ENCODE measurements around the gene RAB5B.
"Not testable (repeated sequence)": the region's sequence is repeated elsewhere in the genome, so short reads cannot be mapped to it uniquely, and the experiment has no call there.

Gene RAB5B

GRCh38 chr12:56017181-56017580 lies 43.3 kb downstream of the RAB5B start:
- DNase-seq (ENCODE audit: low spot score): no peak

- DNase-seq (ENCODE audit: low spot score): no peak
Measured at GRCh38 chr12:56018356-56018755, 44.5 kb downstream of the RAB5B start.

GRCh38 chr12:56020423-56021184 lies 46.7 kb downstream of the RAB5B start, which contains the start of gene IKZF4:
TSS of gene IKZF4 (plus strand) at chr12:56021043. CDS start at chr12:56021494, 451 bp downstream.
- peak; percentile 43 for DNase-seq (ENCODE audit: low spot score)

GRCh38 chr12:56021889-56022497 lies 48.1 kb downstream of the RAB5B start:
- DNase-seq (ENCODE audit: low spot score): no peak

DNA sequence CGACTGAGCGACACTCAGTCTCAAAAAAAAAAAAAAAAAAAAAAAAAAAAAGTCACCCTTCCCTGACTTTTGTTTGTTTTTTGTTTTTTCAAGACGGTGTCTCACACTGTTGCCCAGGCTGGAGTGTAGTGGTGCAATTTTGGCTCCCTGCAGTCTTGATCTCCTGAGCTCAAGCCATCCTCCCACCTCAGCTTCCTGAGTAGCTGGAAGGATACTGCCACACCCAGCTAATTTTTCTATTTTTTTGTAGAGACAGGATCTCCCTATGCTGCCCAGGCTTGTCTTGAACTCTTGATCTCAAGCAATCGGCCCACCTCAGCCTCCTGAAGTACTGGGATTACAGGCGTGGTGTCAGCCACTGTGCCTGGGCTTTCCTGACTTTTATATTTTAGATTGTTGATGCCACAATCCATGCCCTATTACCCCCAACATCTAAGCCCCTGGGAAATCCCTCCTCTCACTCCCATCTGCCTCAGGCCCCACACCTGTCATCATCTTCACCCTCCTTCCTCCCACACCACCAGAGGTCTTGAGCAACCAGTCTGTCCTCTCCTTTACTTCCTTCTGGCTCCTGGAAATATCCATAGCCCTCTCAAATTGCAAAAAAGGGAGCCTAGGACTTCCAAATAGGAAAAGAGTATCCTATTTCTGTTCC lies 54.8 kb downstream of the RAB5B start:
- no peak for DNase-seq (ENCODE audit: low spot score)

- no peak for DNase-seq (ENCODE audit: low spot score)
Measured at GRCh38 chr12:56029166-56029519, 55.3 kb downstream of the RAB5B start.

- DNase-seq (ENCODE audit: low spot score): peak; percentile 67
Measured at GRCh38 chr12:56029666-56030293, 55.9 kb downstream of the RAB5B start.

DNA sequence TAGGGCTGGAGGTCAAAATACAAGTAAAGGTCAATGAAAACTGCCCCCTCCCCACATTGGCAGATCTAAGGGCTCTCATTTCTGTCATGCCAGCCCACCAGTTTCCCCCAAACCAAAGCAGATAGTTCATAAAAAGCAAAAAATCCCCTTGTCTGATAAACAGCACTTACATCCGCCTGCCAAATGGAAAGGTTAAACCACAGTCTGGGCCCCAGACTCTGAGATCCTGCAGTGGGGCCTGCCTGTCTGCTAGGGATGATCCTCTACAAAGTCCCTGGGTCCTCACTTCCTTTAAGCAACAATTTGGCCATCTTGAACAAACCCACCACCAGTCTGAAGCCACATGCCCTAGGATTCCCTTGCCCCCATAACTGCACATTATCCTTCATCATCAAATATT lies 58.1 kb downstream of the RAB5B start:
- DNase-seq (ENCODE audit: low spot score): no peak

DNA sequence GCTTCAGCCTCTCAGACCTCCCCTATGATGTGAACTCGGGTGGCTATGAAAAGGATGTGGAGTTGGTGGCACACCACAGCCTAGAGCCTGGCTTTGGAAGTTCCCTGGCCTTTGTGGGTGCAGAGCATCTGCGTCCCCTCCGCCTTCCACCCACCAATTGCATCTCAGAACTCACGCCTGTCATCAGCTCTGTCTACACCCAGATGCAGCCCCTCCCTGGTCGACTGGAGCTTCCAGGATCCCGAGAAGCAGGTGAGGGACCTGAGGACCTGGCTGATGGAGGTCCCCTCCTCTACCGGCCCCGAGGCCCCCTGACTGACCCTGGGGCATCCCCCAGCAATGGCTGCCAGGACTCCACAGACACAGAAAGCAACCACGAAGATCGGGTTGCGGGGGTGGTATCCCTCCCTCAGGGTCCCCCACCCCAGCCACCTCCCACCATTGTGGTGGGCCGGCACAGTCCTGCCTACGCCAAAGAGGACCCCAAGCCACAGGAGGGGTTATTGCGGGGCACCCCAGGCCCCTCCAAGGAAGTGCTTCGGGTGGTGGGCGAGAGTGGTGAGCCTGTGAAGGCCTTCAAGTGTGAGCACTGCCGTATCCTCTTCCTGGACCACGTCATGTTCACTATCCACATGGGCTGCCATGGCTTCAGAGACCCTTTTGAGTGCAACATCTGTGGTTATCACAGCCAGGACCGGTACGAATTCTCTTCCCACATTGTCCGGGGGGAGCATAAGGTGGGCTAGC lies 60.9 kb downstream of the RAB5B start:
- no peak for DNase-seq (ENCODE audit: low spot score)

DNA sequence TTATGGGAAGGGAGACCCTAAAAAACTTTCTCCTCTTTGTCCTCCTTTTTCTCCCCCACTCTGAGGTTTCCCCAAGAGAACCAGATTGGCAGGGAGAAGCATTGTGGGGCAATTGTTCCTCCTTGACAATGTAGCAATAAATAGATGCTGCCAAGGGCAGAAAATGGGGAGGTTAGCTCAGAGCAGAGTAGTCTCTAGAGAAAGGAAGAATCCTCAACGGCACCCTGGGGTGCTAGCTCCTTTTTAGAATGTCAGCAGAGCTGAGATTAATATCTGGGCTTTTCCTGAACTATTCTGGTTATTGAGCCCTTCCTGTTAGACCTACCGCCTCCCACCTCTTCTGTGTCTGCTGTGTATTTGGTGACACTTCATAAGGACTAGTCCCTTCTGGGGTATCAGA lies 63.3 kb downstream of the RAB5B start:
- DNase-seq (ENCODE audit: low spot score): no peak

- DNase-seq (ENCODE audit: low spot score): no peak
Measured at GRCh38 chr12:56038022-56038655, 64.3 kb downstream of the RAB5B start.

- no peak for DNase-seq (ENCODE audit: low spot score)
Measured at GRCh38 chr12:56040151-56040550, 66.3 kb downstream of the RAB5B start.

GRCh38 chr12:56040963-56041551 lies 67.2 kb downstream of the RAB5B start:
- DNase-seq (ENCODE audit: low spot score): no peak

DNA sequence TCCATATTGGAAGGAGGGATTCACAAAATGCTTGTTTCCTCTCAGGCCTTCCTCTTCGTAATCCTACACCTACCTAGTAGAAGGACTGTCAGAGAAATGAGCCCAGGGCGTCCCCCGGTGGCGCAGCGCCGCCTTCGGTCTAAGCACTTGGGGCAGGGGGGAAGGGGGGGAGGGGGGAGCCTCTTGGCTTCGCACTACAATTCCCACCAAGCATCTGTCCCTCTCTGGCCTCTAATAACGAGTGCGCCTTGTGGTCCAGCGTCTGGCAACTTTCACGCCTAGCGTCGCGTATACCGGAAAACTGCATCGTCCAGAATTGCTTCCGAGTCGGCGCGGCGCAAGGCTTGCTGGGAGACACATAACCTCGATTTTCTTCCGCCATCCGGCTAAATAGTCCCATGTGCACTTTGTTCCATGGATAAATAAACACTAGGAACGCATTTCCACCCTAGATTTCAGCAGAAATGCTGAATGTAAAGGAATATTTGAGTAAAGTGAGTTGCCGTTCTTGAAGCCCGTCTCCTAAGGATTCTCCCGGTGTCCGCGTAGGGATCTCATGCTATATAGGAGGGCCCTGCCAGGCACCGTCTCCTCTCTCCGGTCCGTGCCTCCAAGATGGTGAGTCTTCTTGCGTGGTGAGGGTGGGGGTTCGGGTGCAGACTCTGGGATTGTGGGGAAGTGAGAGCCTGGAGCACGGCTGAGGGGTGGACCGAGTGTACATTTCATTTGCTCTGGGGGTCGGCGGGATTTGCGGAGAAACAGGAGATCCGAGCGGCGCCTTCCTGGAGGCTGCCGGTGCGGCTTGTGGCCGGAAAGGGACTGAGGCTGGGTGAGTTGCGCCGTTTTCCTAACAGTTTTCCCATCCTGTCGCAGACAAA lies 67.9 kb downstream of the RAB5B start, which contains the start of gene RPS26:
Gene RPS26, plus strand, starts transcription at position 367 of the 878 bp plus-strand sequence. Its CDS starts 249 bp downstream, at position 616.
- peak; percentile 88 for DNase-seq (ENCODE audit: low spot score)

DNA sequence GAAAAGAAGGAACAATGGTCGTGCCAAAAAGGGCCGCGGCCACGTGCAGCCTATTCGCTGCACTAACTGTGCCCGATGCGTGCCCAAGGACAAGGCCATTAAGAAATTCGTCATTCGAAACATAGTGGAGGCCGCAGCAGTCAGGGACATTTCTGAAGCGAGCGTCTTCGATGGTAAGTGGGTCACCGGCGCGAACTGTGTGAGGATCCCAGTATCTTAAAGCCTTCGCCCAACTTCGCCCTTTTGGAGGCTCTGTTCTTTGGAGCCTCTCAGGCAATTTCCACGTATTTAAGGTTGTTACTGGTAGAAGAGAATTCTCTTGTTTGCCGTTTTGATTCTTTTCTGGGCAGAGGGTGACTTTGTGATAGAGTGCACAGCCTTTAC lies 68.5 kb downstream of the RAB5B start:
- DNase-seq (ENCODE audit: low spot score): not testable (repeated sequence)

DNA sequence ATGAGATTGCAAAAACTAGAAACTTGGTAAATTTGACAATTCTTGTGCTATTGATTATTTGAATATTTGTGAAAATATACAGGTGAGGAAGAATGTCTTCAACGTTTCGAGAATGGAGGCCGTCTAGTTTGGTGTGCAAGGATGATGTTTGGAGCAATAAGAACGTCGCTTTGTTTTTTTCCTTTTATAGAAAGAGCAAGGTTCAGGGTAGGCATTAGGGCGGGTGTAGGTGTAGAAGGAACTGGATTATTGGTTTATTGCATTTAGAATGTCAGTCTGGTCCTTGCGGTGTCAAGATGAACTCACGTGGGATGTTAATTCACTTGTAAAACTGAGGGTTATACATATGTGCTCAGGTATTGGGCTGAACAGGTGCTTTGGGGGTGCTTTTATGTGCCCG lies 69.0 kb downstream of the RAB5B start:
- DNase-seq (ENCODE audit: low spot score): no peak

Measured in AG08396 (cell line).